ENCODE results near the gene ZBTB7C.

The ZBTB7C gene

DNA sequence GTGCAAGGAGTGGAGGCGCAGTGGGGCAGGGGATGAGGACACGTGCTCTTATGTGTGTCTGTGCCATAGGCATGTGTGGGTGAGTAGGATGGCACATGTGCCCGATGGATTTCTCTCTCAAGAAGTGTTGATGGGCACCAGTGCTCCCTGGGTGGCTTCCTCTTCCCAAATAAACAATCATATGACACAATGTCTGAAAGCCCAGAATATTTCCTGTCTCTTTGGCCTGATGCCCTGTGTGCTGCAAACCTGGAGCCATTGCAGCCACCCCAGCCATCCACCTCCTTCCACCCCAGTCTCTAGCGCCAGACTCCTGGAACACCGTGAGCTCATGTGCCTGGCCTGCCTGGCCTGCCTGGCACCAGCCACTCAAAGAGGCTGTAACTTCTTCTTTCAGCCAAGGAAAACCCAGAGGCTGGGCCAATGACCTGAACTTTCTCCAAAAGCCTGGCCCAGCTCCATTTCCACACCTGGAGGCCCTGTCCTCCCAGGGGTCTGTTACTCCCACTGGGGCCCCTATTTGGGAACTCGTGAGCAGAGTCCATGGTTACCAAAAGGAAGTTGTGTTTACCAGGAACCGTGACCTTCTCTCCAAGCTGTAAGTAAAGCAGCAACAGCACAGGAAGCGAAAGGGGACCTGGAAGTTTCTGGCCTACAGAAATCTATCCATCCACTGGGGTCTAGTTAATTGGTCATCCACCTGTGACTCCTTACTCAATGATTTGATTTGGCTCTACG lies 9.5 kb upstream of the ZBTB7C start:
- no peak for DNase-seq (ENCODE audit: low read depth, low spot score)

DNA sequence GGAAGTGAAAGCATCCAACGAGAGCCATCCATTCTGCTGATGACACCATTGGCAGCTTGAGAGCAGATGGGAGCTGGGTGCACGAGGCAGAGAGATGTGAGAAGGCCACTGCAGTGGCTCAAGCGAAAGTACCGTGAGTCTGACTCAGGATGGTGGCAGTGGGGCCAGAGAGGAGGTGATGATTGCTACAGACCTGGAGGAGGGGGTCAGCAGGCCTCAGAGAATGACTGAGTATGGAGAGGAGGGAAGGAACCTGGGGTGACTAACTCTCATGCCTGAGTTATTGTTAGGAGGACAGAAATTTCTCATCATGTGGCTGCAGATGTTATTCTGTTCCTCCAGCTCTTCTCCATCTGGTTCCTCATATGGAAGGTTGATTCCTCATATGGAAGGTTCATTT lies 8.8 kb upstream of the ZBTB7C start:
- DNase-seq (ENCODE audit: low read depth, low spot score), result no peak

DNA sequence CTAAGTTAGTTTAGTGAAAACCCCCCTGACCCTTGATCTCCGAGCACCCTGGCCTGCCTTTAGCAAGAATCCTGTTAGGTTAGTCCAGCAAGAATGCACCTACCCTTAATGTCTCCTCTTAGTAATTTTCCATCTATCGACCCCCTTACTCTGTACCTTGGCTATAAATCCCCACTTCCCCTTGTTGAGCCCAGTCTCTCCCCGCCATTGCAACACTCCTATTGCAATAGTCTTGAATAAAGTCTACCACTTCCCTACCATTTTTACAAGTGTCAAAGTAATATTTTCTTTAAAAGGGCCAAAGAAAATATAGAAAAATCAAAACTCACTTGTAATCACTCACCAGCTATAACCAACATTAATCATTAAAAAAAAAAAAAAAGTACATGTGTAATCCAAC lies 4.2 kb upstream of the ZBTB7C start:
- DNase-seq (ENCODE audit: low read depth, low spot score), result no peak

DNA sequence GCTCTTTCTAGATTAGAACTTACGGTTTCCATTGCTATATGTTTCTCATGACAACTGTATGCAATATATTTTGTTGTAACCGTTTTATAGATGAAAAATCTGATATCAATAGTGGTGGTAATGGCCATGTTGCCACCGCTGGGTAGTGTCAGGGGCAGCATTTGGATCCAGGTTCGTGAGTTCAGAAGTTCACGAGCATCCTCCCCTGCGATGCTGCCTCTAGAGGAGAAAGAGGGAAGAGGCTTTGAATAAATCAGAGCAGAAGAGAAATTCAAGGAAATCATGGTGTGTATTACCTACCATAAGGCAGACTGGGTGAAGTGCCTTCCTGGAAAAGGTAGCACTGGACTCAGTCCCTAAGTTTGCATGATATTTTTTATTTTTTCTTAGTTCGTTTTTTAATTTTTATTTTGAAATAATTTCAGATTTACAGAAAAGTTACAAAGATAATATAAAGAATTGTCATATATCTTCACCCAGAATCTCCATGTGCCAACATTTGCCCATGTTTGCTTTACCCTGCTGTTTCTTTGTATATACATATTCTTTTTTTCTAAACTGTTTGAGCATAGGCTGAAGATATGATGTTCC lies 3.3 kb upstream of the ZBTB7C start:
- no peak for DNase-seq (ENCODE audit: low read depth, low spot score)

DNA sequence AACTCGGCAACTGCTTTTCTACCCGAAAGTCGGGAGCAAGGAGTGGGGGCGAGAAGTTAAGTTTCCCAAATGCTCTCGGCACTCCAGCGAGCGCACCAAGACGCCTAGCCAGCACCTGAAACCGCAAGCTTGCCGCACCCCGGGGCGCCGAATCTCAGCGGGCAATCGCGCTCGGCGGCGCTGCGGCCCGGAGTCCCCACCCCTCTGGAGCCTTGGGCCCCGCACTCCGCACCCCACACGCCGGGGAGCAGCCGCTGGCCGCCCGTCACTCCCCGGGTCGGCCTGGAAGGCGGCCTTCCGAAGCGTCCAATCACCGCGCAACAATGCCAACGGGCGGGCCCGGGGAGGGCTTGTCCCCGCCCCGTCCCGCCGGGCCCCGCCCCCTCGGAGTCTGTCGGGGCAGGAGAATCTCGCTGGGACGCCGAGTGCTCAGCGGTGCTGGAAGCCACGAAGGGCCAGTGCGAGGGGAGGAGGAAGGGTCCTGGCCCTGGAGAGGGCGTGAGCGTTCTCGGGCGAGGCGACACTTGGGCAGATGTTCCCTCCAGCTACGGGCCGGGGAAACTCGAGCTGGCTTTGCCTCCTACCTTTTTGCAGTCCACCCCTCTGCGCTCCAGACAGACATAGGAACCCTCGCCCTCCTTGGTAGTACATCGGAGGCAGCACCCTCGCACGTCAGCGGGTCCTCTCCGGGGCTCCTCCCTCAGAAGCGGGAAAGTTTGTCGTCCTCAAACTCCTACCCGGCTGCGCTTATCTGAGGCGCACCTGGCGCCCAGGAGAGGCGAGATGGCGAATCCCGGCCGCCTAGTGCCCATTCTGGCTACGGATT lies 1.1 kb upstream of the ZBTB7C start:
- no peak for DNase-seq (ENCODE audit: low read depth, low spot score)

DNA sequence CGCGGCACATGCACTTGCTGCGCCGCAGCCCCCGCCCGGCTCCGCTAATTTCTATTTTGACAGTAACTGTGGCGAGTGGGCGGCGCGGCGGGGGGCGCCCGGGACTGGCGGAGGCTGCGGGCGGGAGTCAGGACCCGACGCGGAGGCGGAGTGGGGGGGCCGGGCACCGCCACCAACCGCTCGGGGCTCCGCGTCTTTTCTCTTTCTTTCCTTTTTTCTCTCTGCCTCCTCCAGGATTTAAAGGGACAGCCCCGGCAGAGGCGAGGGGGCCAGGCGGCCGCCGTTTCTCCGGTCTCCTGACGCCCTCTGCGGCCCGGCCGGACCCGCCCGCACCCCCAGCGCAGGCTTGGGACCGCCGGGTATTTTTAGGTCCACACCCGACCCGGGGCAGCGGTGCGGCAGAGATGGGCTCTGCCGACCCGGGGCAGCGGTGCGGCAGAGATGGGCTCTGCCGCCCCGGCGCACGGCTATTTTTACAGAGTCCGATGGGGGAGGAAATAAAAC lies 460 bp upstream of the ZBTB7C start:
- no peak for DNase-seq (ENCODE audit: low read depth, low spot score)

DNA sequence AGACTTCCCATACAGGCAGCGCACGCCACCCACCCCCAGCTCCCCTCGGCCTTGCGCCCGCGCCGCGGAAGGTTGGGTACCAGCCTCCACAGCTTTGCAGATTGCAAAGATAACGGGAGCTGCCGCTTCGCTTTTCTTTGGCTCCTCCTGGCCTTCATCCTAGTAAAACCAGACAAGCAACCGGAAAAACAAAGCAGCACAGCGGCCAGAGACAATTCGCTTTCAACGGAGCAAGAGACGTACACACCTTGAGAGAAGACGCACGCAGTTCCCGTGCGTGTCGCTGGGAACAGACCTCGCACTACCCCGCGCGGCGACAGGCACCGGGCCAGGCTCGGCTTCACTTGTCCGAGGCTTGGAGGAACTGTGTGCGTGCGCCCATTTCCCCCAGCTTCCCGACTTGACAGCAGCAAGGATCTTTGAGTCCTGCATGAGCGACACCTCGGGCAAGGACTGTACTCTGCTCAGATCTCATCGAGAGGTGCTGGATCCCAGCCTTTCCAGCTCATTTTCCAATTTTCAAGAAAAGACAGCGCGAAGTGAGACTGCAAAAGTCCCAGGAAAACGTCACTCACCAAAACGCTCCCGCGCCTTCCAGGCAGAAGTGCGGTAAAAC lies 964 bp downstream of the ZBTB7C start:
- DNase-seq (ENCODE audit: low read depth, low spot score), result no peak

DNA sequence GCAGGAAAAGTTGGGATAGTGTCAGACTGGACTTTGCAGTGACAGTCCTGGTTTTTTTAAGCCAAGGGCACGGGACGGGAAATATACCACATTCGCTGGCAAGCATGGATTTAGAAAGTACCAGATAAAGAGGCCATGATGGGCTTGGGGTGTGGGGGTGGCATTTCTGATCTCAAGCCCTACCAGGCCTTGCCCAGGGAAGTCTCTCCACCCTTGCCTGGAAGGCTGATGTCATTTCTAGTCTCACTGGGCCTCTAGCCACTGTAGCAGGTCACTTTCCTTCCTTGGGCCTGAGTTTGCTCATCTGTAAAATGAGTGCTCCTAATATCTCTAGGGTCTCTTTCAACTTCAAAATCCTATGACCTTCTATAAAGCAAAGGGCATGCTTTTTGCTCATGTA lies 1.8 kb downstream of the ZBTB7C start:
- no peak for DNase-seq (ENCODE audit: low read depth, low spot score)

DNA sequence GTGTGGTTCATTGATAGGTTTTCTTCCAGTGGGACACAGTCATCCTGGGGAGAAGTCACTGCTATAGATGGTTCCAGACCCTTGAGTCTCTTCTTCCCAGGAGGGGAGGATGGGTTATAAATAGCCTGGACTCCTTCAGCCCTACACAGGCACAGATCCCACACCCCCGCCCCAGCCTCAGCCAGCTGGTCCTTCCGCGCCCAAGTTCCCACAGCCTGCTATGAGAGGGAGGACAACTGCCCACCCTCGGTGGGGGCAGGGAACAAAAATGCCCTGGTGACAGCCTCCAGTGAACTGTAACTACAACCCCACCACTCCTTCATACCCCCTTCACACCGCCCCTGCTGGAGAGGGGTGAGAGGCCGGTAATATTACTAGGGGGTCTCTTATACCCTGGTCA lies 3.2 kb downstream of the ZBTB7C start:
- no peak for DNase-seq (ENCODE audit: low read depth, low spot score)

DNA sequence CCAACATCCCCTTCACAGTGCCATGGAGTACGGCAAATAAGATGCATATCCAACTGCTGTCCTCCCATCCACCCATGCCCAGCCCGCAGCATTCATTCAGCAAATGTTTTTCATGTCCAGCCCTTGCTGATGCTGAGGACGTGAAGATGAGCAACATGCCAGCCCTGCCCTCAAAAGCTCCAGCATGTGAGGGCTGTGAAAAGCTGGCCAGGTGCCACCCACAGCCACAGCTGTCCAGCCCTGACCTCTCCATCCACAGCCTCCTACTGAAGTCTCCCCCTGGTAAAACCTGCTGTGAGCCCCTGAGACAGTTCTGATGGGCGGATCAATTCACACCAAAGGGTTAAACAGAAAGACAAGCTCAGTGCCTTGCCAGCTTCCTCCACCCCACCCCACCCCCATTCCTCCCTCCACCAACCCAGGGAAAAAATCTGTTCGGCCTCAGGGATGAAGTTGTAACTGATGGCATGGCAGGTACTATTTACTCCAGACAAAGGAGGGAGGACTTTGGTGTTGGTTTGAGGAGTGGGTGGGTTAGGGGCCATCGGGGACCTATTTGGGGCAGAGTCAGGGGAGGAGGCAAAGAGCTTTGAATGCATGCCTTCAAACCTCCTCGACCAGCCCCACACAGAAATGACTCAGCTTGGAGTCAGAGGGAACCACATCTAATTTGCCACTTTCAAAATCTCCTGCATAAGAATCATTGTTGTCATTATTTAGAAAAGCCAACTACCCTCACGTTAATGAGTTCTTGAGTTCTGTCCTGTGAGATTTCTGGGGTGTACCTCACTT lies 4.3 kb downstream of the ZBTB7C start:
- DNase-seq (ENCODE audit: low read depth, low spot score), result no peak

DNA sequence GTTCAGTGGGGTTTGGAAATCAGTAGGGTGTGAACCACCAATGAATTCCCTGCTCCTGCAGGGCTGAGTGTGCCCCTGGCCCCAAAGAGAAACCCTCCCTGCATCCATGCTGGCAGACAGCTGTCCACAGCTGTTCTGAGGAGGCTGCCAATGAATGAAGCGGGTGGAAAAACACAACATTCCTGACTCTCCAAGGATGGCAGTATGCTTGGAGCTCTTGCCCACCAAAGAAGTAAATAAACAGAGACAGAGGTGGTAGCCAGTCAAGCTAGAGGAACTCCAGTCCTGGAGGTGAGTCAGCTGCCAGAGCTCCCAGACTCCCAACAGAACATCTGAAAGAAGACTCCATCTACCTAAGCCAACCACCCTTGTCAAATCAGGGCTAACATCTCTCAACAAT lies 6.2 kb downstream of the ZBTB7C start:
- no peak for DNase-seq (ENCODE audit: low read depth, low spot score)

DNA sequence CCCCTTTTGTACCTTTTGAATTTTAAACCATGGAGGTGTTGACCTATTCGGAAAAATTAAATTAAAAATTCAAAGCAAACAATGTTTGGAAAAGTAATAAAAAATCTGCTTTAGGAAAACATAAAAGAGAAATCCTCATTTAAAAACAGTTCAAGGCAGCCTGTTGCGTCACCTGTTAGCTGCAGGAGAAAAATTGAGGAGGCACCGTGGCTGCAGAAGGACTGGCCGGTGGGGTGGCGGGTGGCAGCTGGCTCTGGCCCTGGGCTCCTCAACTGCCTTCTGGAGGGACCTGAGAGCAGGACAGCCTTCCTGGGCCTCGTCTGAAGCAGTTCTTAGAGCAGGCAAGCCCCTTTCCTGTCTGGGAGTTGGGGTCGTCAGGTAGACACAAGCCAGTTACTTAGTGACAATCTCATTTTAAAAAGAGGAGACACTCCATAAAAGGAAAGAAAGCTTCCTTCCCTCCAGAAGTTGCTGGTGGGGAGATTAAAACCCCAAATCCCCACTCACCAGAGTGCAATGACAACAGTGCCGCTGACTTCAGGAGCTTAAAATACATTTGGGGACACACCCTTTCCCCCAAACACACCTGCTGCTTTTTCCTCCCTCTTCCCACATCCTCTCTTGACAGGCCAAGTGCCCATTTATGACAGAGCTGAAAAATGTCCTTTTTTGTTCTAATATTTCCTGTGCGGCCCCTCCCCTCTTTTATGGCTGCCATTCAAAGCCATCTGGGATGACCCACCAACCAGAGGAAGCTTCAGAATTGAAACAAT lies 9.7 kb downstream of the ZBTB7C start:
- DNase-seq (ENCODE audit: low read depth, low spot score), result no peak

DNA sequence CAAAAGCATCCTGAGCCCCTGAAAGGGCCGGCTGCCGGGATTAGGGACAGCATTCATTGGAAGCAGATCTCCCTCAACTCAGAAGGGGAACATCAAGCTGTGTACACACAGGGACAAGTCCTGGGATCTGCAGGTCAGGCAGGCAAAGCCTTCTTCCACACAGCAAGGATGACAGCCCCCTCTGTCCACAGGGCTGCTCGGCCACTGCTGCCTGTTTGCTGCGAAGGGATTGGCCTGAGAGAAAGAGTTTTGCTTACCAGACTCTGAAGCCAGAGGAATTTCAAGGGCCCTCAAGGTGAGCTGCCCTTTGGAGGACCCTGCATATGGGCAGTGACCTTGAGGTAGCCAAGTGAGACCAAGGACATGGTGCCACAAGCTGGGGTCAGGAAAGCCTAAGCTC lies 11.1 kb downstream of the ZBTB7C start:
- DNase-seq (ENCODE audit: low read depth, low spot score), result no peak

DNA sequence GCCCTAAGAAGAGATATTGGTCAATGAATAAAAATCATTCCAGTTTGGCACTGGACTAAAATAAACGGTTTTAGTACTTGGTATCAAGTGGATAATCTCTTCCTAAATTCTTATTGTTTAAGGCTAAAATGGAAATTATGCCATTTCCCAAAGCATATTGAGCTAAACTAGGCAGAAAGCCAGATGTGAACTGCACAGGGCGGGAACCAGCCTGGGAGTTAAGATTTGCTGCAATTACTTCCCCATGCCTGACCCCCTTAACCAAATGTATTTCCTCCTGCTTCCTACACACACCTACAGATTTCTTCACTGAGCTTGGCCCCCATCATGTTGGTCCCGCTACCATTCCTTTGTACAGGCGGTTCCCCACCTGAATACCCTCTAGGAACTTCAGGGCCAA lies 12.2 kb downstream of the ZBTB7C start:
- no peak for DNase-seq (ENCODE audit: low read depth, low spot score)

DNA sequence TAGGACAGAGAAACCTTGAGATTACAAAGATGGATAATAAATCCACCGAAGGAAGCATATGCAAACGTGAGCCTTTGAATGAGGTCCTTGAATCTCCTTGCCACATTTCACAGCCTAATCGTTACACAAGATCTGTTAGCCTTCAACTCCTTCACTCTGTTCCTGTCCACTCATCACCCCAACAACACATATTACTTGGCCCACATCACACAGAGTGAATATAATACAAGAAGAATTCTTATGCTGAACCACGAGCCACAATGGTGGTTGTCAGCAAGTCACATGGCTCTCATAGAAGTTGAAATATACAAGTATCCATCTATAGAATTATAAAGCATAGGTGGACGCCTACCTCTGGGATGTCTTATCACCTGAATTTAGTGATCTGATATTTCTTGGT lies 12.6 kb downstream of the ZBTB7C start:
- no peak for DNase-seq (ENCODE audit: low read depth, low spot score)

DNA sequence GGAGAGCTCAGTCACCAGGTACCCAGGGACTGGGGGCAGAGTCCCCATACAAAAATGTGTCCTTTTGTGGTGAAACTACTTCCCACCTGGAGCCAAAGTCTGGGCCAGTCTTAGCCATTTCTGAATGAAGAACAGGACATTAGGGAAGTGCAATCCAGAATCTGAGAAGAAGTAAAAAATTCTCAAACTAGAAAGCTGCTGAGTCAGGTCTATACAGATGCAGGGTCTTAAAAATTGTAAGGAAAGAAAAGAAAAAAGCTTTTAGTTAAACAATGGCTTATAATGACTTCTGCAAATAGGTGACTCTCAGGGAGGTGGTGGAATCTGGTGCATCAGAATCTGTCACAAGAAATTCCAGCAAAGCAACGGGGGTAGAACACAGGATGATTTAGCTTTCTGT lies 13.5 kb downstream of the ZBTB7C start:
- DNase-seq (ENCODE audit: low read depth, low spot score), result no peak

DNA sequence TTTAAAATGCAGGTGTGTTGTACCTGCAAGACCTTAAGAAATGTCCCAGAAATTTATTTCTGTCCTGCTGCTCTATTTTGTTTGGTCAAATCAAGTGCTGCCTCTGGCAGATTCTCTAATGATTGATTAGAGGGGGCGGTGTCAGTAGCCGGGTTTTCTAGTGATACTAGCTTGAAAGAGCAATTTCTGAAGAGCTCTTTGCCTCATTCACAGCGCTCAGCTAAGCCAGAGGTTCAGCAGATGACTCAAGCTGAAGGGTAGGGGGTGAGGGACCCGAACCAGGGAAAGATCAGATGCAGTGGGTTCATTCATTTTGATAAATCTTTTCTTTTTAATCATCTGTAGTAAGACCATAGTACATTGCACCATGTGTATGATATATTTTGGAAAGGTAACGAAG lies 15.0 kb downstream of the ZBTB7C start:
- DNase-seq (ENCODE audit: low read depth, low spot score), result no peak

DNA sequence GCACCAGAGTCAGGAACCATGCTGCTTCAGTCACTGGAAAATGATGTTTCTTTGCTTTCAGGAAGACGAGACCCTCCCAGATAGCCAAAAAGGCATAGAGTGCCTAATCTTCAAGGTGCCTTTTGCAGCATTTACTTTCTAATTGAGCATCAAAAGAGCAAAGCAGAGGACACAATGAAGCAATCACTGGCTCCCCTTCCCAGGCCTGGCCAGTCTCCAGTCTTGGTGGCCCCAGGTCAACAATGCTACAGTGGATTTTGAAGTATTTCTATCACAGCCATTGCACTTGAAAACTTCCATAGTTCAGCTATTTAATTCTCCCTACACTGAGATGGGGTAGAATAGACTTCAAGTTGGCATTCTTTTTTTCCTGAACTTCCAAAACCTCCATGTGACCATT lies 15.4 kb downstream of the ZBTB7C start:
- DNase-seq (ENCODE audit: low read depth, low spot score), result no peak

DNA sequence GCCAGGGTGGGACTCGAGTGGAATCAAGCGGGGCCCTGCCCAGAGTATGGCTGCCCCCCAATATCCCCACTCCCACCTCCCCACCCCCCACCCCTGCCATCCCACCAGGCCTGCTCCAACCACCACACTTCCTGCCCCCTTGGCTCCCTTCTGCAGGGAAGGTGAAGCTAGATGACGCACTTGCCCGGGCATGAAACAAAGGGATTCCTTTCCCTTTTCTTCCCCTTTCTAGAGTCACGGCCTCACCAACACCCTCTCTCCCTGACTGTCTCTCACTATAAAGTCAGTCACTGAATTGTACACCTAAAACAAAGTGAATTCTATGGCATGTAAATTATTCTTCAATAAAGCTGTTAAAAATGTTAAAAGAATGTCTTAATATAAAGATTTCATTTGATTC lies 16.0 kb downstream of the ZBTB7C start:
- no peak for DNase-seq (ENCODE audit: low read depth, low spot score)

DNA sequence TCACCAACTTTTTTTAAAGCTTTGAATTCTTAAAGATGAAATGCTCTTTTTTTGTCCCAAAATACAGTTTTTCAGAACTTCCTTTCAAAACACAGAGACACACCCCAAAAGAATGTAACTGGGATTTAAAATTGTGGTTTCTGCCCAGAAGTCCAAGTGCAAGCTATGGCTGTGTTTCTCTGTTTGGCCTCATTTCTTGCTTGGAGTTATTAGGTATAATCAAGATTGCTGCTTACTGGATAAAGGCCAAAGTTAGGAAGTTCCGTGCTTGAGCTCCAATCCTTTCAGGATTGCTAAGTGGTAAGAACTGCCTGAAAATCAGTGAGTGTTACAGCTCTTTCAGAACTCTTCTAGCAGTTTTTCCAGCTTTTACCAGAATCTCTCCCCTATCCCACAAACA lies 16.9 kb downstream of the ZBTB7C start:
- DNase-seq (ENCODE audit: low read depth, low spot score), result no peak

DNA sequence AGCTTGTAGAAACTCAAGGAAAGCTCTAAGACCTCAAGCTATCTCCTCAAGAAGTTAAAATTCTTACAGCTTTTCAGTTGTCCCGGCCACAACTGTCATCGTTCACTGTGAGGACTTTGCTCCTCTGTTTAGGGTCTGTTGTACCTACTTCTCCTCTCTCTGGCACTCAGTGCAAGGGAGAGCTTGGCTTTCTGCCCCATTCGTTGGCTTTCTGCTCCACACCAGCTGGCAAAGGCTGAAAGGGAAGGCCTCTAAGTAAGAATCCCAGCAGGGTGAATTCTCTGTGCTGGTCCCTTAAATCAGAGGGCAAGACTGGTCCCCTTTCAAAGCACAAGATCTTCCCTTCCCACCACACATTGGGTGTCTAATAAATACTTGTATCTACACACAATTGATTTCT lies 17.3 kb downstream of the ZBTB7C start:
- DNase-seq (ENCODE audit: low read depth, low spot score), result no peak

All from activated CD4-positive, CD25-positive, alpha-beta regulatory T cell treated with anti-CD3 and anti-CD28 coated beads, Interleukin-2, amount 50 U/mL, for 16 hours (primary cell).